T-helper 2 cell treated with Interferon-gamma antibody and Interleukin-4, amounts not matched to agents 5 μg/mL and 100 μg/mL, for 36 hours (primary cell): ENCODE data around the gene MAJIN.

Experiments
- DNase-seq: peaks from one replicate; pipeline ENCODE4 v3.0.0; 2021; ENCODE audit warnings: low spot score
- H3K27ac Mint-ChIP-seq: one replicate; pipeline ENCODE4 v1.8.0; 2021; ENCODE audit warnings: mild to moderate bottlenecking, mixed read lengths
- H3K27me3 Mint-ChIP-seq: one replicate; pipeline ENCODE4 v1.8.0; 2021; ENCODE audit warnings: low read depth, mixed read lengths
- H3K36me3 Mint-ChIP-seq: one replicate; pipeline ENCODE4 v1.8.0; 2021; ENCODE audit warnings: low read depth, mixed read lengths
- H3K4me1 Mint-ChIP-seq: one replicate; pipeline ENCODE4 v1.8.0; 2021; ENCODE audit warnings: low read depth, mixed read lengths
- H3K4me3 Mint-ChIP-seq: one replicate; pipeline ENCODE4 v1.8.0; 2022; ENCODE audit warnings: mild to moderate bottlenecking, moderate library complexity, mixed read lengths
- H3K9me3 Mint-ChIP-seq: one replicate; pipeline ENCODE4 v1.8.0; 2021; ENCODE audit warnings: mixed read lengths

MAJIN gene

GRCh38 chr11:64906314-64906635 lies 65.6 kb downstream of the MAJIN start:
- no peaks in the 10 kb centered on the region for H3K27me3 Mint-ChIP-seq
- peaks cover 17% of the 10 kb centered on the region for H3K36me3 Mint-ChIP-seq
- DNase-seq = no peak
- H3K4me1 Mint-ChIP-seq = peaks cover 2% of the 10 kb centered on the region
- no peaks in the 10 kb centered on the region for H3K9me3 Mint-ChIP-seq
- no peak overlapping the region for H3K27ac Mint-ChIP-seq
- H3K4me3 Mint-ChIP-seq = no peak overlapping the region

GRCh38 chr11:64905516-64906313 lies 66.2 kb downstream of the MAJIN start:
- Mint-ChIP-seq H3K36me3 (peaks cover 15% of the 10 kb centered on the region), H3K4me1 (peaks cover 2% of the 10 kb centered on the region), H3K27ac (no peak overlapping the region), H3K27me3 (no peaks in the 10 kb centered on the region), H3K9me3 (no peaks in the 10 kb centered on the region), H3K4me3 (no peak overlapping the region)
- no peak for DNase-seq

- no peaks in the 10 kb centered on the region for H3K27me3 Mint-ChIP-seq
- no peak for DNase-seq
- H3K9me3 Mint-ChIP-seq = no peaks in the 10 kb centered on the region
- peaks cover 6% of the 10 kb centered on the region for H3K4me1 Mint-ChIP-seq
- peaks cover 20% of the 10 kb centered on the region for H3K36me3 Mint-ChIP-seq
- no peak overlapping the region for H3K4me3 Mint-ChIP-seq
- no peak overlapping the region for H3K27ac Mint-ChIP-seq
Measured at GRCh38 chr11:64903291-64903833, 68.5 kb downstream of the MAJIN start.

- H3K27me3 Mint-ChIP-seq = no peaks in the 10 kb centered on the region
- no peak overlapping the region for H3K27ac Mint-ChIP-seq
- no peak for DNase-seq
- no peak overlapping the region for H3K4me3 Mint-ChIP-seq
- peaks cover 6% of the 10 kb centered on the region for H3K4me1 Mint-ChIP-seq
- H3K36me3 Mint-ChIP-seq = peaks cover 19% of the 10 kb centered on the region
- H3K9me3 Mint-ChIP-seq = no peaks in the 10 kb centered on the region
Measured at GRCh38 chr11:64902102-64902900, 69.6 kb downstream of the MAJIN start.

GRCh38 chr11:64900774-64901173 lies 71.1 kb downstream of the MAJIN start:
- Mint-ChIP-seq H3K4me1 (peaks cover 6% of the 10 kb centered on the region), H3K4me3 (no peak overlapping the region), H3K36me3 (peaks cover 19% of the 10 kb centered on the region), H3K9me3 (no peaks in the 10 kb centered on the region), H3K27ac (no peak overlapping the region), H3K27me3 (no peaks in the 10 kb centered on the region)
- no peak for DNase-seq

- DNase-seq = peak; percentile 59
- Mint-ChIP-seq H3K36me3 (peaks cover 18% of the 10 kb centered on the region), H3K4me1 (peaks cover 6% of the 10 kb centered on the region), H3K4me3 (peak overlapping the region; percentile 54), H3K9me3 (no peaks in the 10 kb centered on the region), H3K27me3 (no peaks in the 10 kb centered on the region), H3K27ac (peak overlapping the region; percentile 73)
Measured at GRCh38 chr11:64900263-64900678, 71.6 kb downstream of the MAJIN start.

GRCh38 chr11:64898541-64898940 lies 73.4 kb downstream of the MAJIN start:
- no peak for DNase-seq
- Mint-ChIP-seq H3K4me3 (no peak overlapping the region), H3K4me1 (peaks cover 8% of the 10 kb centered on the region), H3K36me3 (peaks cover 18% of the 10 kb centered on the region), H3K27ac (no peak overlapping the region), H3K9me3 (no peaks in the 10 kb centered on the region), H3K27me3 (no peaks in the 10 kb centered on the region)

GRCh38 chr11:64898076-64898445 lies 73.8 kb downstream of the MAJIN start:
- H3K9me3 Mint-ChIP-seq = no peaks in the 10 kb centered on the region
- no peak overlapping the region for H3K27ac Mint-ChIP-seq
- no peak overlapping the region for H3K4me3 Mint-ChIP-seq
- H3K27me3 Mint-ChIP-seq = no peaks in the 10 kb centered on the region
- H3K36me3 Mint-ChIP-seq = peaks cover 18% of the 10 kb centered on the region
- H3K4me1 Mint-ChIP-seq = peaks cover 8% of the 10 kb centered on the region
- no peak for DNase-seq

- H3K9me3 Mint-ChIP-seq = no peaks in the 10 kb centered on the region
- DNase-seq = no peak
- no peaks in the 10 kb centered on the region for H3K27me3 Mint-ChIP-seq
- H3K4me1 Mint-ChIP-seq = peaks cover 8% of the 10 kb centered on the region
- no peak overlapping the region for H3K27ac Mint-ChIP-seq
- no peak overlapping the region for H3K4me3 Mint-ChIP-seq
- H3K36me3 Mint-ChIP-seq = peaks cover 18% of the 10 kb centered on the region
Measured at GRCh38 chr11:64897381-64898075, 74.4 kb downstream of the MAJIN start.

- H3K9me3 Mint-ChIP-seq = no peaks in the 10 kb centered on the region
- peaks cover 17% of the 10 kb centered on the region for H3K36me3 Mint-ChIP-seq
- H3K27me3 Mint-ChIP-seq = no peaks in the 10 kb centered on the region
- no peak overlapping the region for H3K4me3 Mint-ChIP-seq
- no peak overlapping the region for H3K27ac Mint-ChIP-seq
- DNase-seq = no peak
- H3K4me1 Mint-ChIP-seq = peaks cover 7% of the 10 kb centered on the region
Measured at GRCh38 chr11:64896448-64897022, 75.4 kb downstream of the MAJIN start.

GRCh38 chr11:64894812-64895452 lies 77.0 kb downstream of the MAJIN start:
- Mint-ChIP-seq H3K36me3 (peaks cover 11% of the 10 kb centered on the region), H3K9me3 (no peaks in the 10 kb centered on the region)
- no peak for DNase-seq

GRCh38 chr11:64894070-64894811 lies 77.7 kb downstream of the MAJIN start:
- Mint-ChIP-seq H3K9me3 (no peaks in the 10 kb centered on the region), H3K4me3 (no peak overlapping the region), H3K27ac (no peak overlapping the region), H3K27me3 (no peaks in the 10 kb centered on the region), H3K4me1 (peaks cover 2% of the 10 kb centered on the region), H3K36me3 (peaks cover 8% of the 10 kb centered on the region)
- peak; percentile 82 for DNase-seq

More at GRCh38 chr11:64894812-64895452, 77.0 kb downstream of the MAJIN start:
- no peak overlapping the region for H3K27ac Mint-ChIP-seq
- no peaks in the 10 kb centered on the region for H3K27me3 Mint-ChIP-seq
- H3K4me3 Mint-ChIP-seq = no peak overlapping the region
- peaks cover 2% of the 10 kb centered on the region for H3K4me1 Mint-ChIP-seq
